Measurements from ENCODE around the gene PAK6.

DNA sequence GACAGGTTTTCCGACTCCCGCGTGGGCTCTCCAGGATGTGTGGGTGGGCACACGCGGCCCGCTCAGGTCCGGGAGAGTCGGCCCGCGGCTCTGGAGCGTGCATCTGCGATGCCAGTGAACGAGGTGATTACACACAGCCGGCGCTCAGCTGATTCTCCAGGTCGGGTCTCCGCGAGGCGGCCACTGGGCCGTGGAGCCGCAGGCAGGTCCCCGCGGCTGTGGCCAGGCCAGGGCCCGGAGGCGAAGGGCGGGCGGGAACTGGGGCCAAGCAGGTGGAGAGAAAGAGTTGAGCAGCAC lies 13.2 kb downstream of the PAK6 start:
- no peak for TF ChIP-seq POLR2AphosphoS5 (IDR thresholded peaks at IDR 0.05; ENCODE audit: low read depth, low read length)
- TF ChIP-seq, protein P1, sequence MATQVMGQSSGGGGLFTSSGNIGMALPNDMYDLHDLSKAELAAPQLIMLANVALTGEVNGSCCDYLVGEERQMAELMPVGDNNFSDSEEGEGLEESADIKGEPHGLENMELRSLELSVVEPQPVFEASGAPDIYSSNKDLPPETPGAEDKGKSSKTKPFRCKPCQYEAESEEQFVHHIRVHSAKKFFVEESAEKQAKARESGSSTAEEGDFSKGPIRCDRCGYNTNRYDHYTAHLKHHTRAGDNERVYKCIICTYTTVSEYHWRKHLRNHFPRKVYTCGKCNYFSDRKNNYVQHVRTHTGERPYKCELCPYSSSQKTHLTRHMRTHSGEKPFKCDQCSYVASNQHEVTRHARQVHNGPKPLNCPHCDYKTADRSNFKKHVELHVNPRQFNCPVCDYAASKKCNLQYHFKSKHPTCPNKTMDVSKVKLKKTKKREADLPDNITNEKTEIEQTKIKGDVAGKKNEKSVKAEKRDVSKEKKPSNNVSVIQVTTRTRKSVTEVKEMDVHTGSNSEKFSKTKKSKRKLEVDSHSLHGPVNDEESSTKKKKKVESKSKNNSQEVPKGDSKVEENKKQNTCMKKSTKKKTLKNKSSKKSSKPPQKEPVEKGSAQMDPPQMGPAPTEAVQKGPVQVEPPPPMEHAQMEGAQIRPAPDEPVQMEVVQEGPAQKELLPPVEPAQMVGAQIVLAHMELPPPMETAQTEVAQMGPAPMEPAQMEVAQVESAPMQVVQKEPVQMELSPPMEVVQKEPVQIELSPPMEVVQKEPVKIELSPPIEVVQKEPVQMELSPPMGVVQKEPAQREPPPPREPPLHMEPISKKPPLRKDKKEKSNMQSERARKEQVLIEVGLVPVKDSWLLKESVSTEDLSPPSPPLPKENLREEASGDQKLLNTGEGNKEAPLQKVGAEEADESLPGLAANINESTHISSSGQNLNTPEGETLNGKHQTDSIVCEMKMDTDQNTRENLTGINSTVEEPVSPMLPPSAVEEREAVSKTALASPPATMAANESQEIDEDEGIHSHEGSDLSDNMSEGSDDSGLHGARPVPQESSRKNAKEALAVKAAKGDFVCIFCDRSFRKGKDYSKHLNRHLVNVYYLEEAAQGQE (IDR thresholded peaks at IDR 0.05; ENCODE audit: insufficient read depth in 1 of 2, low read depth in 2 of 2, low read length in 2 of 2): no peak
- TF ChIP-seq SIN3A (IDR thresholded peaks at IDR 0.05; ENCODE audit: borderline replicate concordance, insufficient read depth, low read length): no peak

Data from PFSK-1 (cell line).